Stomach smooth muscle (tissue), 2 donors: ENCODE results near the gene ZNF45.

Experiments used
- H3K27ac ChIP-seq: one replicate; pipeline ENCODE4 v1.7.0; 2013; ENCODE audit warnings: mild to moderate bottlenecking, low read length, inconsistent platforms
- H3K27me3 ChIP-seq, 2 donors: one replicate each; pipeline ENCODE4 v1.7.0; 2013; ENCODE audit warnings: low read length in 2 of 2; ENCODE audit not compliant: insufficient read depth in 2 of 2, control insufficient read depth in 1 of 2
- H3K36me3 ChIP-seq, 2 donors: one replicate each; pipeline ENCODE4 v1.7.0; 2013; ENCODE audit warnings: low read length in 2 of 2; ENCODE audit not compliant: control insufficient read depth in 2 of 2, insufficient read depth in 2 of 2
- H3K4me1 ChIP-seq: one replicate; pipeline ENCODE4 v1.7.0; 2013; ENCODE audit warnings: low read length; ENCODE audit not compliant: control insufficient read depth, insufficient read depth
- H3K4me3 ChIP-seq, 2 donors: one replicate each; pipeline ENCODE4 v1.7.0; 2013; ENCODE audit warnings: low read length in 2 of 2
- H3K9ac ChIP-seq, 2 donors: one replicate each; pipeline ENCODE4 v1.7.0; 2013; ENCODE audit warnings: low read length in 2 of 2, mild to moderate bottlenecking in 1 of 2
- H3K9me3 ChIP-seq, 2 donors: one replicate each; pipeline ENCODE4 v1.7.0; 2013; ENCODE audit warnings: low read length in 2 of 2; ENCODE audit not compliant: control insufficient read depth in 2 of 2
- donor health status: healthy.
- donor health status: Pancreatic carcinoma.

The ZNF45 gene

GRCh38 chr19:43934985-43935708 lies at the start of gene ZNF45:
ZNF45 (minus strand) TSS chr19:43935282; CDS start chr19:43922185, 13,097 bp downstream.
- H3K27ac ChIP-seq = peak within 1 kb of the TSS; percentile 74
- peak within 1 kb of the TSS; percentile 90 for H3K9ac ChIP-seq
- H3K27me3 ChIP-seq = no peaks in the 10 kb centered on the region
- no peaks in the 10 kb centered on the region for H3K9me3 ChIP-seq
- peak within 1 kb of the TSS; percentile 81 to 89 for H3K4me3 ChIP-seq
- H3K36me3 ChIP-seq = peaks cover 19 to 25% of the 10 kb centered on the region in 2 donors
- H3K4me1 ChIP-seq = peaks cover 8% of the 10 kb centered on the region

- Histone ChIP-seq H3K9ac (peak overlapping the region; percentile 55 to 69), H3K27ac (no peak overlapping the region), H3K36me3 (peaks cover 10 to 12% of the 10 kb centered on the region in 2 donors), H3K4me1 (no peaks in the 10 kb centered on the region), H3K27me3 (no peaks in the 10 kb centered on the region), H3K4me3 (peak overlapping the region; percentile 82 to 95), H3K9me3 (peaks cover 6 to 12% of the 10 kb centered on the region in 2 donors)
These were observed 49.6 kb upstream of the ZNF45 start for GRCh38 chr19:43984687-43985000.

GRCh38 chr19:43983912-43984686 lies 49.0 kb upstream of the ZNF45 start, which contains the start of gene ZNF155:
ZNF155 (plus strand) TSS chr19:43984188; CDS start chr19:43988544, 4,356 bp downstream.
- H3K27ac ChIP-seq = peak within 1 kb of the TSS; percentile 42
- no peaks in the 10 kb centered on the region for H3K4me1 ChIP-seq
- peak within 1 kb of the TSS; percentile 82 to 95 for H3K4me3 ChIP-seq
- H3K27me3 ChIP-seq = no peaks in the 10 kb centered on the region
- H3K36me3 ChIP-seq = peaks cover 5 to 8% of the 10 kb centered on the region in 2 donors
- peaks cover 10 to 12% of the 10 kb centered on the region in 2 donors for H3K9me3 ChIP-seq
- H3K9ac ChIP-seq = peak within 1 kb of the TSS; percentile 55 to 69

- Histone ChIP-seq H3K4me1 (no peaks in the 10 kb centered on the region), H3K4me3 (peak overlapping the region; percentile 82 to 95), H3K9me3 (peaks cover 10 to 15% of the 10 kb centered on the region in 2 donors), H3K27ac (no peak overlapping the region), H3K27me3 (no peaks in the 10 kb centered on the region), H3K36me3 (peaks cover 2 to 4% of the 10 kb centered on the region in 2 donors), H3K9ac (no peak overlapping the region)
These were observed 48.4 kb upstream of the ZNF45 start for GRCh38 chr19:43983544-43983911.

GRCh38 chr19:43976732-43977131 lies 41.6 kb upstream of the ZNF45 start:
- Histone ChIP-seq H3K27ac (no peak overlapping the region), H3K27me3 (no peaks in the 10 kb centered on the region), H3K36me3 (no peaks in the 10 kb centered on the region), H3K9me3 (peaks cover 27 to 38% of the 10 kb centered on the region in 2 donors), H3K4me3 (no peak overlapping the region), H3K9ac (no peak overlapping the region), H3K4me1 (no peaks in the 10 kb centered on the region)

- H3K4me1 ChIP-seq = no peaks in the 10 kb centered on the region
- peak overlapping the region in 1 of 2 donors; percentile 26 for H3K4me3 ChIP-seq
- H3K9me3 ChIP-seq = peaks cover 58 to 59% of the 10 kb centered on the region in 2 donors
- H3K36me3 ChIP-seq = peaks cover 62 to 65% of the 10 kb centered on the region in 2 donors
- no peak overlapping the region for H3K9ac ChIP-seq
- no peak overlapping the region for H3K27ac ChIP-seq
- H3K27me3 ChIP-seq = no peaks in the 10 kb centered on the region
These were observed 31.1 kb upstream of the ZNF45 start for GRCh38 chr19:43966079-43966694.

GRCh38 chr19:43960411-43960810 lies 25.3 kb upstream of the ZNF45 start:
- no peak overlapping the region for H3K27ac ChIP-seq
- peaks cover 30 to 47% of the 10 kb centered on the region in 2 donors for H3K9me3 ChIP-seq
- no peaks in the 10 kb centered on the region for H3K4me1 ChIP-seq
- H3K27me3 ChIP-seq = no peaks in the 10 kb centered on the region
- H3K36me3 ChIP-seq = peaks cover 24 to 30% of the 10 kb centered on the region in 2 donors
- peak overlapping the region in 1 of 2 donors; percentile 38 for H3K4me3 ChIP-seq
- no peak overlapping the region for H3K9ac ChIP-seq

- Histone ChIP-seq H3K4me3 (no peak overlapping the region), H3K4me1 (no peaks in the 10 kb centered on the region), H3K9me3 (peaks cover 25 to 34% of the 10 kb centered on the region in 2 donors), H3K27me3 (no peaks in the 10 kb centered on the region), H3K27ac (no peak overlapping the region), H3K36me3 (peaks cover 11 to 15% of the 10 kb centered on the region in 2 donors), H3K9ac (no peak overlapping the region)
These were observed 22.8 kb upstream of the ZNF45 start for GRCh38 chr19:43957891-43958290.

GRCh38 chr19:43956827-43957226 lies 21.7 kb upstream of the ZNF45 start:
- H3K9ac ChIP-seq = no peak overlapping the region
- H3K9me3 ChIP-seq = peaks cover 25 to 29% of the 10 kb centered on the region in 2 donors
- no peaks in the 10 kb centered on the region for H3K27me3 ChIP-seq
- H3K4me3 ChIP-seq = no peak overlapping the region
- H3K36me3 ChIP-seq = peaks cover 9 to 11% of the 10 kb centered on the region in 2 donors
- no peak overlapping the region for H3K27ac ChIP-seq
- no peaks in the 10 kb centered on the region for H3K4me1 ChIP-seq

- peak within 1 kb of the TSS; percentile 88 to 92 for H3K9ac ChIP-seq
- H3K36me3 ChIP-seq = peaks cover 7% of the 10 kb centered on the region in 2 donors
- no peaks in the 10 kb centered on the region for H3K4me1 ChIP-seq
- H3K27ac ChIP-seq = peak within 1 kb of the TSS; percentile 75
- no peaks in the 10 kb centered on the region for H3K27me3 ChIP-seq
- H3K9me3 ChIP-seq = peaks cover 9 to 13% of the 10 kb centered on the region in 2 donors
- H3K4me3 ChIP-seq = peak within 1 kb of the TSS; percentile 96 to 98
These were observed 16.0 kb upstream of the ZNF45 start, which contains the start of gene ZNF221 for GRCh38 chr19:43950834-43951645. ZNF221 (plus strand) TSS chr19:43951228; CDS start chr19:43962727, 11,499 bp downstream.
